ENCODE measurements around the gene YPEL3.
"Not testable (repeated sequence)": the region's sequence is repeated elsewhere in the genome, so short reads cannot be mapped to it uniquely, and the experiment has no call there.

Gene YPEL3

GRCh38 chr16:30096105-30096861 is at the start of gene YPEL3:
YPEL3 (minus strand) TSS chr16:30096213; CDS start chr16:30095482, 731 bp downstream.
- DNase-seq = peak; percentile 71 to 79

GRCh38 chr16:30145657-30146056 is 49.6 kb upstream of the YPEL3 start:
- DNase-seq = no peak

GRCh38 chr16:30144917-30145316 is 48.9 kb upstream of the YPEL3 start:
- DNase-seq = no peak

- DNase-seq = no peak
These were observed 48.0 kb upstream of the YPEL3 start for GRCh38 chr16:30144017-30144416.

- DNase-seq = no peak
These were observed 47.3 kb upstream of the YPEL3 start for GRCh38 chr16:30143347-30143702.

GRCh38 chr16:30142672-30143346 is 46.8 kb upstream of the YPEL3 start:
- no peak for DNase-seq

GRCh38 chr16:30141750-30142149 is 45.7 kb upstream of the YPEL3 start:
- DNase-seq = no peak

GRCh38 chr16:30139583-30140481 is 43.8 kb upstream of the YPEL3 start:
- DNase-seq = no peak

- no peak for DNase-seq
These were observed 41.9 kb upstream of the YPEL3 start for GRCh38 chr16:30137897-30138296.

- no peak for DNase-seq
These were observed 41.1 kb upstream of the YPEL3 start for GRCh38 chr16:30136971-30137605.

- no peak for DNase-seq
These were observed 36.6 kb upstream of the YPEL3 start for GRCh38 chr16:30132591-30132990.

- no peak for DNase-seq
These were observed 36.0 kb upstream of the YPEL3 start for GRCh38 chr16:30131869-30132475.

GRCh38 chr16:30127993-30128392 is 32.0 kb upstream of the YPEL3 start:
- no peak for DNase-seq

GRCh38 chr16:30125690-30126089 is 29.7 kb upstream of the YPEL3 start:
- not testable (repeated sequence) for DNase-seq

- no peak for DNase-seq
These were observed 29.0 kb upstream of the YPEL3 start for GRCh38 chr16:30124985-30125379.

- no peak for DNase-seq
These were observed 26.7 kb upstream of the YPEL3 start for GRCh38 chr16:30122604-30123160.

- no peak for DNase-seq
These were observed 25.9 kb upstream of the YPEL3 start for GRCh38 chr16:30121741-30122571.

GRCh38 chr16:30120340-30121105 is 24.5 kb upstream of the YPEL3 start:
- no peak for DNase-seq

GRCh38 chr16:30119428-30119827 is 23.4 kb upstream of the YPEL3 start:
- DNase-seq = no peak

- no peak for DNase-seq
These were observed 21.8 kb upstream of the YPEL3 start for GRCh38 chr16:30117768-30118167.

Measured in activated CD4-positive, alpha-beta T cell treated with anti-CD3 and anti-CD28 coated beads, Interleukin-2, amount 50 U/mL, for 4 hours (primary cell).